NCI-H1436 treated with DMSO at 0.1 percent for 48 hours (cell line): ENCODE results near the gene HOXA10.

Experiments used
- DNase-seq: peaks from one replicate; lab custom pipeline; 2025; lab: John Stamatoyannopoulos, UW

HOXA10 gene

GRCh38 chr7:27203964-27204594 lies 30.0 kb upstream of the HOXA10 start:
- no peak for DNase-seq

- DNase-seq: no peak
Measured at GRCh38 chr7:27203365-27203953, 29.3 kb upstream of the HOXA10 start.

GRCh38 chr7:27202862-27203134 lies 28.7 kb upstream of the HOXA10 start:
- DNase-seq: no peak

GRCh38 chr7:27202018-27202861 lies 28.1 kb upstream of the HOXA10 start:
- DNase-seq: no peak

- no peak for DNase-seq
Measured at GRCh38 chr7:27201580-27202017, 27.5 kb upstream of the HOXA10 start.

GRCh38 chr7:27200761-27201579 lies 26.9 kb upstream of the HOXA10 start:
- DNase-seq: no peak

GRCh38 chr7:27199849-27200760 lies 26.0 kb upstream of the HOXA10 start, which contains the start of gene HOXA13:
TSS of gene HOXA13 (minus strand) at chr7:27200091. CDS start at chr7:27200077, 14 bp downstream.
- no peak for DNase-seq

- DNase-seq: no peak
Measured at GRCh38 chr7:27198871-27199801, 25.0 kb upstream of the HOXA10 start.

- no peak for DNase-seq
Measured at GRCh38 chr7:27198138-27198841, 24.2 kb upstream of the HOXA10 start.

GRCh38 chr7:27197137-27198042 lies 23.3 kb upstream of the HOXA10 start:
- DNase-seq: no peak

GRCh38 chr7:27196287-27196767 lies 22.2 kb upstream of the HOXA10 start:
- no peak for DNase-seq

GRCh38 chr7:27194686-27195379 lies 20.7 kb upstream of the HOXA10 start:
- no peak for DNase-seq

- no peak for DNase-seq
Measured at GRCh38 chr7:27194002-27194352, 19.9 kb upstream of the HOXA10 start.

GRCh38 chr7:27193335-27194001 lies 19.3 kb upstream of the HOXA10 start:
- DNase-seq: no peak

- DNase-seq: no peak
Measured at GRCh38 chr7:27192546-27193334, 18.6 kb upstream of the HOXA10 start.

- DNase-seq: no peak
Measured at GRCh38 chr7:27191833-27192545, 17.9 kb upstream of the HOXA10 start.
